PC-3 (cell line): ENCODE data around the gene HNRNPD. TPM values are rescaled to one million over a fixed set of nuclear protein-coding genes. Genes with fewer than 3 reads are reported as not detected.

ENCODE experiments used
- ATAC-seq: fragments of 200-7000 bp; cut with Tn5 transposase; 2 replicates; pipeline ENCODE4 v1.9.1; 2020; ENCODE audit warnings: mild to moderate bottlenecking, moderate library complexity
- BruUV-seq: library from RNA; stranded (reverse); fragments of 400-500 nt; replicated peaks from 2 replicates; lab custom pipeline; 2021; lab: Mats Ljungman, UMichigan
- CTCF ChIA-PET: fragments of 300-600 bp; sonication (Branson Sonifier 250); formaldehyde crosslinking; loops from one replicate; lab custom pipeline; 2022; ENCODE audit warnings: antibody characterized with exemption; lab: Charles Lee
- POLR2A ChIA-PET: fragments of 300-600 bp; sonication (Branson Sonifier 250); formaldehyde crosslinking; loops from one replicate; lab custom pipeline; 2022; ENCODE audit warnings: antibody characterized with exemption; ENCODE audit not compliant: unreplicated experiment; lab: Charles Lee
- DNase-seq: peaks from one replicate; pipeline ENCODE4 v3.0.0-alpha.2; 2015
- H2AFZ ChIP-seq: fragments of 300-600 bp; sonication (generic); 2 replicates; pipeline ENCODE4 v1.6.0; 2016; ENCODE audit warnings: antibody characterized with exemption, low read length
- H3F3A ChIP-seq: fragments of 300-600 bp; sonication (generic); one replicate; pipeline ENCODE4 v1.6.0; 2017; ENCODE audit warnings: antibody characterized with exemption, low read length, control low read depth, mild to moderate bottlenecking; ENCODE audit not compliant: unreplicated experiment
- H3K27ac ChIP-seq: fragments of 300-600 bp; sonication (generic); 2 replicates; pipeline ENCODE4 v1.5.1; 2016; ENCODE audit warnings: mild to moderate bottlenecking, low read length
- H3K27me3 ChIP-seq: fragments of 300-600 bp; sonication (generic); 2 replicates; pipeline ENCODE4 v1.6.1; 2016; ENCODE audit warnings: low read length, mixed read lengths
- H3K36me3 ChIP-seq: fragments of 300-600 bp; sonication (generic); 2 replicates; pipeline ENCODE4 v1.6.1; 2016; ENCODE audit warnings: low read depth, mixed run types, low read length, mixed read lengths
- H3K4me1 ChIP-seq: fragments of 300-600 bp; sonication (generic); 2 replicates; pipeline ENCODE4 v1.5.1; 2016; ENCODE audit warnings: low read length; ENCODE audit not compliant: insufficient read depth
- H3K4me2 ChIP-seq: fragments of 300-600 bp; sonication (generic); 2 replicates; pipeline ENCODE4 v1.6.0; 2016; ENCODE audit warnings: low read length
- H3K4me3 ChIP-seq: fragments of 300-600 bp; sonication (generic); 2 replicates; pipeline ENCODE4 v1.5.1; 2016; ENCODE audit warnings: mild to moderate bottlenecking, low read length, mixed read lengths
- H3K79me2 ChIP-seq: fragments of 300-600 bp; sonication (generic); 2 replicates; pipeline ENCODE4 v1.6.1; 2017; ENCODE audit warnings: low read length, mixed read lengths
- H3K9ac ChIP-seq: fragments of 300-600 bp; sonication (generic); 2 replicates; pipeline ENCODE4 v1.6.0; 2016; ENCODE audit warnings: mild to moderate bottlenecking, low read length
- H3K9me2 ChIP-seq: fragments of 300-600 bp; sonication (generic); replicated peaks from 2 replicates; pipeline ENCODE4 v1.6.1; 2016; ENCODE audit warnings: mixed run types, low read length, mixed read lengths
- H3K9me3 ChIP-seq: fragments of 300-600 bp; sonication (generic); 2 replicates; pipeline ENCODE4 v1.6.1; 2016; ENCODE audit warnings: low read length, mixed read lengths
- H4K20me1 ChIP-seq: fragments of 300-600 bp; sonication (generic); 2 replicates; pipeline ENCODE4 v1.6.1; 2016; ENCODE audit warnings: low read length, mixed read lengths
- CTCF ChIP-seq: fragments of 300-600 bp; sonication (generic); conservative IDR thresholded peaks from 2 replicates; pipeline ENCODE4 v1.5.1; 2017; ENCODE audit warnings: antibody characterized with exemption, low read depth, mild to moderate bottlenecking, low read length
- EZH2 ChIP-seq: fragments of 300-600 bp; sonication (generic); IDR thresholded peaks from one replicate; pipeline ENCODE4 v1.6.1; 2017; ENCODE audit warnings: antibody characterized with exemption, mild to moderate bottlenecking, low read length; ENCODE audit not compliant: unreplicated experiment
- EZH2phosphoT487 ChIP-seq: fragments of 300-600 bp; sonication (generic); IDR thresholded peaks from 2 replicates; pipeline ENCODE4 v1.6.1; 2018; ENCODE audit warnings: mild to moderate bottlenecking, antibody characterized with exemption, low read length, borderline replicate concordance
- intact Hi-C: fragments of 100-400 bp; cut with micrococcal nuclease; formaldehyde crosslinking; loops from 2 replicates; pipeline ENCODE4 v1.9.0; 2023
- total RNA-seq: library from RNA; depleted of rRNA; stranded (reverse); fragments of >200 nt; gene quantifications from 2 replicates; pipeline ENCODE4 v1.2.3, GENCODE V29; 2014

Gene HNRNPD
- total RNA-seq, 1 experiment from 2014 or later = 86.4 TPM

- H3K4me2 ChIP-seq = no peak overlapping the region
- no peak overlapping the region for H2AFZ ChIP-seq
- H3K9me2 ChIP-seq = no peaks in the 10 kb centered on the region
- H3K9ac ChIP-seq = no peak overlapping the region
- H3K4me1 ChIP-seq = 0 out of 2 replicates have a peak, but pooled peaks cover 4% of the 10 kb centered on the region
- H3K79me2 ChIP-seq = peaks cover 99% of the 10 kb centered on the region
- no peaks in the 10 kb centered on the region for H3F3A ChIP-seq
- H4K20me1 ChIP-seq = peaks cover 93% of the 10 kb centered on the region
- no peak overlapping the region for H3K27ac ChIP-seq
- ChIA-PET POLR2A (no interaction called here), CTCF (no interaction called here)
- H3K4me3 ChIP-seq = no peak overlapping the region
- ATAC-seq = no peak
- TF ChIP-seq EZH2 (no peak), EZH2phosphoT487 (no peak), CTCF (no peak)
- H3K9me3 ChIP-seq = no peaks in the 10 kb centered on the region
- H3K36me3 ChIP-seq = peaks cover 30% of the 10 kb centered on the region; the same call in 1 of the 2 replicates
- no peaks in the 10 kb centered on the region for H3K27me3 ChIP-seq
- no peak for DNase-seq
- no TSS peak for BruUV-seq
- intact Hi-C loops = loop anchor here (5.0 kb wide), 1 partner anchor 77 kb away; no protein-coding TSS in a partner anchor
These were observed 9.8 kb downstream of the HNRNPD start for GRCh38 chr4:82363896-82364487.

GRCh38 chr4:82362565-82362964, 11.2 kb downstream of the HNRNPD start:
- peaks cover 29% of the 10 kb centered on the region for H3K36me3 ChIP-seq
- H3K4me3 ChIP-seq = no peak overlapping the region
- ChIA-PET CTCF (no interaction called here), POLR2A (no interaction called here)
- H3K4me1 ChIP-seq = no peaks in the 10 kb centered on the region
- no peak for ATAC-seq
- no peak overlapping the region for H3K4me2 ChIP-seq
- H3K9me2 ChIP-seq = no peaks in the 10 kb centered on the region
- intact Hi-C loops = loop anchor here (5.0 kb wide), 1 partner anchor 75 kb away; no protein-coding TSS in a partner anchor
- DNase-seq = no peak
- no peaks in the 10 kb centered on the region for H3K27me3 ChIP-seq
- no peak overlapping the region for H3K9ac ChIP-seq
- no peaks in the 10 kb centered on the region for H3K9me3 ChIP-seq
- BruUV-seq = no TSS peak
- no peaks in the 10 kb centered on the region for H3F3A ChIP-seq
- peaks cover 99% of the 10 kb centered on the region for H3K79me2 ChIP-seq
- H2AFZ ChIP-seq = no peak overlapping the region
- peaks cover 93% of the 10 kb centered on the region for H4K20me1 ChIP-seq
- H3K27ac ChIP-seq = no peak overlapping the region
- no peak for TF ChIP-seq EZH2phosphoT487
- no peak for TF ChIP-seq EZH2

- no peaks in the 10 kb centered on the region for H3K27me3 ChIP-seq
- intact Hi-C loops = loop anchor here (5.0 kb wide), 1 partner anchor 73 kb away; no protein-coding TSS in a partner anchor
- no peak overlapping the region for H3K27ac ChIP-seq
- H3K9me2 ChIP-seq = no peaks in the 10 kb centered on the region
- no peaks in the 10 kb centered on the region for H3K9me3 ChIP-seq
- peak; percentile 46 for ATAC-seq
- ChIA-PET CTCF (interaction anchor here (0.6 to 1.6 kb wide), 2 partner anchors 9 to 378 kb away, joined by 3 read pairs; no protein-coding TSS in a partner anchor), POLR2A (interaction anchor here (0.6 kb wide), 1 partner anchor 64 kb away, joined by 8 read pairs; no protein-coding TSS in a partner anchor)
- peaks cover 99% of the 10 kb centered on the region for H3K79me2 ChIP-seq
- H3F3A ChIP-seq = no peaks in the 10 kb centered on the region
- H3K4me3 ChIP-seq = no peak overlapping the region
- H3K4me2 ChIP-seq = no peak overlapping the region
- no peak overlapping the region for H2AFZ ChIP-seq
- peak; percentile 63 for TF ChIP-seq CTCF
- TF ChIP-seq EZH2phosphoT487 = no peak
- TF ChIP-seq EZH2 = no peak
- peak; percentile 40 for DNase-seq
- peaks cover 42% of the 10 kb centered on the region for H3K36me3 ChIP-seq
- BruUV-seq = no TSS peak
- H3K4me1 ChIP-seq = no peaks in the 10 kb centered on the region
- peaks cover 97% of the 10 kb centered on the region for H4K20me1 ChIP-seq
- no peak overlapping the region for H3K9ac ChIP-seq
These were observed 13.3 kb downstream of the HNRNPD start for GRCh38 chr4:82360298-82361177.
